ENCODE data around the gene INPP5K.

DNA sequence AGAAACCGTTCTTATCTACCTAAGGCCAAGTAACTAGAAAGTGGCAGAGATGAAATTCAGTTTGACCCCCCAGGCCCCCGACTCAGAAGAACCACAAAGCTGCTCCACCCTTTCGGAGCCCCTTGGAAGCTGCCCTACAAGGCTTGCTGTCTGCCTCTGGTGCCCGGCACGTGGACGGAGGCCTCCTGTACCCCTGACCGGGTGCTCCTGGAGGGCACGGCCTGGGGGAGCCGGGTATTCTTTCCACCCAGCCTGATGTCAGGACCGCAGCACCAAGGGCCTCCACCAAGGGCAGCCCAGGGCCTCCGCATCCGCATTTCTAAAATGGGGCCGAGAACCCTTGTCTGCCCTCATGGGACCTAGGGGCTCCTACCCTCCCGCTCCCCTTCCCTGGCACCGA lies 44.9 kb downstream of the INPP5K start:
- TF ChIP-seq, protein P1, sequence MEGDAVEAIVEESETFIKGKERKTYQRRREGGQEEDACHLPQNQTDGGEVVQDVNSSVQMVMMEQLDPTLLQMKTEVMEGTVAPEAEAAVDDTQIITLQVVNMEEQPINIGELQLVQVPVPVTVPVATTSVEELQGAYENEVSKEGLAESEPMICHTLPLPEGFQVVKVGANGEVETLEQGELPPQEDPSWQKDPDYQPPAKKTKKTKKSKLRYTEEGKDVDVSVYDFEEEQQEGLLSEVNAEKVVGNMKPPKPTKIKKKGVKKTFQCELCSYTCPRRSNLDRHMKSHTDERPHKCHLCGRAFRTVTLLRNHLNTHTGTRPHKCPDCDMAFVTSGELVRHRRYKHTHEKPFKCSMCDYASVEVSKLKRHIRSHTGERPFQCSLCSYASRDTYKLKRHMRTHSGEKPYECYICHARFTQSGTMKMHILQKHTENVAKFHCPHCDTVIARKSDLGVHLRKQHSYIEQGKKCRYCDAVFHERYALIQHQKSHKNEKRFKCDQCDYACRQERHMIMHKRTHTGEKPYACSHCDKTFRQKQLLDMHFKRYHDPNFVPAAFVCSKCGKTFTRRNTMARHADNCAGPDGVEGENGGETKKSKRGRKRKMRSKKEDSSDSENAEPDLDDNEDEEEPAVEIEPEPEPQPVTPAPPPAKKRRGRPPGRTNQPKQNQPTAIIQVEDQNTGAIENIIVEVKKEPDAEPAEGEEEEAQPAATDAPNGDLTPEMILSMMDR (conservative IDR thresholded peaks at IDR 0.05; ENCODE audit: low read depth, low read length), result no peak
- TF ChIP-seq EZH2 (IDR thresholded peaks at IDR 0.05; ENCODE audit: borderline replicate concordance, low read depth, low read length, poor library complexity, severe bottlenecking), result no peak

Measured in A673 (cell line).